Measurements from ENCODE around the gene ZBTB7C. TPM values are rescaled to one million over a fixed set of nuclear protein-coding genes. Genes with fewer than 3 reads are reported as not detected.
A peak's percentile ranks its signal among the peaks of the same experiment; 100 is the strongest.

ZBTB7C gene
- total RNA-seq, 1 experiment from 2014 or later: 0.33 TPM

GRCh38 chr18:48419277-48420022, 10.3 kb upstream of the ZBTB7C start:
- Histone ChIP-seq H2BK12ac (ENCODE audit: insufficient read length, low read depth, low read length) (no peak overlapping the region), H3K56ac (ENCODE audit: insufficient read length, low read depth, low read length) (no peak overlapping the region), H3K14ac (ENCODE audit: insufficient read depth, low read length) (no peak overlapping the region), H3K9me3 (ENCODE audit: control insufficient read depth, low read depth, low read length) (no peaks in the 10 kb centered on the region), H3K79me1 (ENCODE audit: insufficient read depth, low read depth, low read length, poor library complexity, severe bottlenecking) (no peaks in the 10 kb centered on the region), H3K27me3 (ENCODE audit: insufficient read depth, low read length) (no peaks in the 10 kb centered on the region; the same call in 1 of the 2 replicates), H3K79me2 (ENCODE audit: insufficient read depth, low read length) (no peaks in the 10 kb centered on the region), H2BK20ac (ENCODE audit: low read depth, low read length, poor library complexity, severe bottlenecking) (no peak overlapping the region), H3K4ac (ENCODE audit: low read depth, low read length) (no peak overlapping the region), H3K4me2 (ENCODE audit: insufficient read depth, insufficient read length, low read length) (no peak overlapping the region), H3K23me2 (ENCODE audit: insufficient read length, low read depth, low read length, poor library complexity, severe bottlenecking) (peaks cover 5% of the 10 kb centered on the region), H2AK5ac (ENCODE audit: insufficient read length, low read length) (no peak overlapping the region), H3T11ph (ENCODE audit: low read length) (no peak overlapping the region), H4K20me1 (ENCODE audit: control insufficient read depth, insufficient read depth, insufficient read length) (no peaks in the 10 kb centered on the region), H2BK120ac (ENCODE audit: low read depth, low read length, poor library complexity, severe bottlenecking) (no peak overlapping the region), H3K18ac (ENCODE audit: insufficient read length, low read depth, low read length) (no peak overlapping the region), H2BK5ac (ENCODE audit: insufficient read length, low read length) (no peak overlapping the region), H4K5ac (ENCODE audit: insufficient read length, low read depth, low read length) (no peak overlapping the region), H3K4me1 (ENCODE audit: insufficient read depth, low read length) (peaks cover 2% of the 10 kb centered on the region; the same call in 1 of the 2 replicates), H3K23ac (ENCODE audit: insufficient read length, low read depth, low read length) (no peak overlapping the region), H3K27ac (ENCODE audit: insufficient read length, low read depth, low read length) (no peak overlapping the region), H4K8ac (replicated peaks; ENCODE audit: insufficient read length, low read depth, low read length) (no peak overlapping the region), H2BK15ac (ENCODE audit: low read depth, low read length) (no peak overlapping the region), H2AFZ (ENCODE audit: low read length) (no peak overlapping the region), H4K91ac (ENCODE audit: insufficient read length, low read depth, low read length) (no peak overlapping the region), H3K9ac (ENCODE audit: extremely low read depth, insufficient read length, low read length) (no peak overlapping the region)
- no peaks in the 10 kb centered on the region for H3K9me3 Mint-ChIP-seq
- H3K27me3 Mint-ChIP-seq (ENCODE audit: low read depth): peaks cover 75% of the 10 kb centered on the region
- H3K4me1 Mint-ChIP-seq: peaks cover 15% of the 10 kb centered on the region in 2 experiments
- no CpG with 5 or more reads among the region's 10 CpGs for WGBS (ENCODE audit: extremely low coverage, insufficient read length, low lambda C conversion rate)
- TF ChIP-seq, protein P1, sequence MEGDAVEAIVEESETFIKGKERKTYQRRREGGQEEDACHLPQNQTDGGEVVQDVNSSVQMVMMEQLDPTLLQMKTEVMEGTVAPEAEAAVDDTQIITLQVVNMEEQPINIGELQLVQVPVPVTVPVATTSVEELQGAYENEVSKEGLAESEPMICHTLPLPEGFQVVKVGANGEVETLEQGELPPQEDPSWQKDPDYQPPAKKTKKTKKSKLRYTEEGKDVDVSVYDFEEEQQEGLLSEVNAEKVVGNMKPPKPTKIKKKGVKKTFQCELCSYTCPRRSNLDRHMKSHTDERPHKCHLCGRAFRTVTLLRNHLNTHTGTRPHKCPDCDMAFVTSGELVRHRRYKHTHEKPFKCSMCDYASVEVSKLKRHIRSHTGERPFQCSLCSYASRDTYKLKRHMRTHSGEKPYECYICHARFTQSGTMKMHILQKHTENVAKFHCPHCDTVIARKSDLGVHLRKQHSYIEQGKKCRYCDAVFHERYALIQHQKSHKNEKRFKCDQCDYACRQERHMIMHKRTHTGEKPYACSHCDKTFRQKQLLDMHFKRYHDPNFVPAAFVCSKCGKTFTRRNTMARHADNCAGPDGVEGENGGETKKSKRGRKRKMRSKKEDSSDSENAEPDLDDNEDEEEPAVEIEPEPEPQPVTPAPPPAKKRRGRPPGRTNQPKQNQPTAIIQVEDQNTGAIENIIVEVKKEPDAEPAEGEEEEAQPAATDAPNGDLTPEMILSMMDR (conservative IDR thresholded peaks at IDR 0.05): peak; percentile 54; the same call in 2 of the 3 replicates
- peak; percentile 64 for DNase-seq
- H3K27ac Mint-ChIP-seq: no peak overlapping the region
- no peaks in the 10 kb centered on the region for H3K36me3 Mint-ChIP-seq (ENCODE audit: insufficient read depth in 1 of 3, low read depth in 3 of 3)
- no peak overlapping the region for H3K4me3 Mint-ChIP-seq

All from H9 (cell line).